Gastrocnemius medialis (tissue), 4 donors: ENCODE data around the gene CBX5.

ENCODE experiments used
- CTCF ChIP-seq, 5 experiments: fragments of 450-650 bp in 3 of 5; fragments of 200-600 bp in 2 of 5; sonication (generic) in 2 of 5; IDR thresholded peaks in 4 of 5; conservative IDR thresholded peaks in 1 of 5; 1 replicate in 4 of 5; 2 replicates in 1 of 5; pipeline ENCODE4 v1.5.1; 2016 to 2019; ENCODE audit warnings: antibody characterized with exemption in 5 of 5, mild to moderate bottlenecking in 3 of 5, moderate library complexity in 3 of 5
- POLR2A ChIP-seq, 2 donors: fragments of 450-650 bp; IDR thresholded peaks; one replicate each; pipeline ENCODE4 v1.6.1; 2017; ENCODE audit warnings: antibody characterized with exemption in 2 of 2, mild to moderate bottlenecking in 2 of 2, moderate library complexity in 2 of 2

- TF ChIP-seq CTCF (IDR thresholded peaks at IDR 0.05 in 4 of 5, conservative IDR thresholded peaks at IDR 0.05 in 1 of 5): no peak
- TF ChIP-seq POLR2A (IDR thresholded peaks at IDR 0.05): no peak
Measured at GRCh38 chr12:54200412-54200811, 79.5 kb downstream of the CBX5 start.
